ENCODE data around the gene EFNA4. TPM values are rescaled to one million over a fixed set of nuclear protein-coding genes. Genes with fewer than 3 reads are reported as not detected.
A peak's percentile ranks its signal among the peaks of the same experiment; 100 is the strongest.

Gene EFNA4
- total RNA-seq, 2 donors from 2014 or later: 2.2 to 3.5 TPM

DNA sequence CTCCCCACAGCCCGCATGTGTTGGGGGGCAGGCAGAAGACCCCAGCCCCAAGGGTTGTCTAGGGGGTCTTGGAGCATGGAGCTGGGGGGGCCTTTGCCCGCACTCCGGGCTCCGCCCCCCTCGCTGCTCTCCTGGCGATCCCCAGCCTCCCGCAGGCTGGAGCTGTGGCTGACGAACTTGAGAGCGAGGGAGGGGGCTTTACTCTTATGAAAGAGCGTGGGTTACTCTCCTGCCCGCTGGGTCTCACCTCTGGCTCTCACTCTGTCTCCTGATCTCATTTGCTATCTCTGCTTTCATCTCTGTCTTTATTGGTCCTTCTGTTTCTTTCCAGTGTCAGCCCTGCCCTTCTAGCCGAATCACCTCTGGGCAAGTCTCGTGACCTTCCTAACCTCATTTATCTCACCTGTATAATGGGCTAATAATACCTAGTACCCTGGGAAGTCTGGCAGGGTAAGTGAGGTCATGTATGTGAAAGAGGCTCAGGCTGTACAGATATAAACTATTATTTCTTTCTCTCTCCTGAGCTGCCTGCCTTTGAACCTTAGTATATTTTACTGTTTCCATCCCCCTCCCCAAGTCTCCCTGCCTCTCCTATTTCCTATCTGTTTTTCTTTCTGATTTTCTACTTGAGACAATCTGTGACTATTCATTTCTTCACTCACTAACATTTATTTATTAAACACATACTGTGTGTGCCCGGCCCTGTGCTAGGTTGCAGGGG, 731 bp downstream of the EFNA4 start:
- Histone ChIP-seq H3K4me3 (peak overlapping the region; percentile 75 to 83), H3K9me3 (no peaks in the 10 kb centered on the region), H3K27me3 (no peaks in the 10 kb centered on the region), H3K4me1 (peaks cover 0 to 33% of the 10 kb centered on the region in 2 donors), H3K36me3 (peaks cover 15% of the 10 kb centered on the region), H3K27ac (peak overlapping the region; percentile 79 to 88)
- no peak for DNase-seq (ENCODE audit: low spot score)
- TF ChIP-seq CTCF (IDR thresholded peaks at IDR 0.05): no peak

- H3K27me3 ChIP-seq: no peaks in the 10 kb centered on the region
- no peak for DNase-seq (ENCODE audit: low spot score)
- no peak overlapping the region for H3K4me3 ChIP-seq
- H3K9me3 ChIP-seq: no peaks in the 10 kb centered on the region
- H3K36me3 ChIP-seq: peaks cover 10% of the 10 kb centered on the region
- no peak overlapping the region for H3K27ac ChIP-seq
- no peak for TF ChIP-seq CTCF (IDR thresholded peaks at IDR 0.05)
- H3K4me1 ChIP-seq: peaks cover 0 to 33% of the 10 kb centered on the region in 2 donors
Measured at GRCh38 chr1:155064832-155065429, 1.4 kb downstream of the EFNA4 start.

GRCh38 chr1:155066777-155067176, 3.2 kb downstream of the EFNA4 start:
- H3K27ac ChIP-seq: no peak overlapping the region
- no peaks in the 10 kb centered on the region for H3K27me3 ChIP-seq
- no peaks in the 10 kb centered on the region for H3K9me3 ChIP-seq
- H3K36me3 ChIP-seq: no peaks in the 10 kb centered on the region
- H3K4me3 ChIP-seq: no peak overlapping the region
- TF ChIP-seq CTCF (IDR thresholded peaks at IDR 0.05): no peak
- DNase-seq (ENCODE audit: low spot score): no peak
- H3K4me1 ChIP-seq: peaks cover 0 to 40% of the 10 kb centered on the region in 2 donors

DNA sequence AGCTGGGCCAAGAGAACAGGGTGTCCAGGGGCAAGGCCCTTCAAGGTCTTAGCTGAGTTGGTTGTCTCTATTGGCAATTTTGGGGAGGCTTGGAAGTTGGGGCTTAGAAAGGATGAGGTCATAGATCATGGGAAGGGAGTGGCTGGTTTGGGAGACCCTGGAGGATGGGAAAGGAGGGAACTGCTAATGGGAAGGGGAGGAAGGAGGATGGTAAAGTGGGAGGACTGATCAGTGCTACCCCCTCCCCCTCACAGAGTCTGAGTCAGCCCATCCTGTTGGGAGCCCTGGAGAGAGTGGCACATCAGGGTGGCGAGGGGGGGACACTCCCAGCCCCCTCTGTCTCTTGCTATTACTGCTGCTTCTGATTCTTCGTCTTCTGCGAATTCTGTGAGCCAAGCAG, 5.1 kb downstream of the EFNA4 start:
- no peak overlapping the region for H3K4me3 ChIP-seq
- no peaks in the 10 kb centered on the region for H3K9me3 ChIP-seq
- no peak for DNase-seq (ENCODE audit: low spot score)
- H3K36me3 ChIP-seq: no peaks in the 10 kb centered on the region
- H3K27ac ChIP-seq: no peak overlapping the region
- peaks cover 0 to 23% of the 10 kb centered on the region in 2 donors for H3K4me1 ChIP-seq
- no peak for TF ChIP-seq CTCF (IDR thresholded peaks at IDR 0.05)
- no peaks in the 10 kb centered on the region for H3K27me3 ChIP-seq

DNA sequence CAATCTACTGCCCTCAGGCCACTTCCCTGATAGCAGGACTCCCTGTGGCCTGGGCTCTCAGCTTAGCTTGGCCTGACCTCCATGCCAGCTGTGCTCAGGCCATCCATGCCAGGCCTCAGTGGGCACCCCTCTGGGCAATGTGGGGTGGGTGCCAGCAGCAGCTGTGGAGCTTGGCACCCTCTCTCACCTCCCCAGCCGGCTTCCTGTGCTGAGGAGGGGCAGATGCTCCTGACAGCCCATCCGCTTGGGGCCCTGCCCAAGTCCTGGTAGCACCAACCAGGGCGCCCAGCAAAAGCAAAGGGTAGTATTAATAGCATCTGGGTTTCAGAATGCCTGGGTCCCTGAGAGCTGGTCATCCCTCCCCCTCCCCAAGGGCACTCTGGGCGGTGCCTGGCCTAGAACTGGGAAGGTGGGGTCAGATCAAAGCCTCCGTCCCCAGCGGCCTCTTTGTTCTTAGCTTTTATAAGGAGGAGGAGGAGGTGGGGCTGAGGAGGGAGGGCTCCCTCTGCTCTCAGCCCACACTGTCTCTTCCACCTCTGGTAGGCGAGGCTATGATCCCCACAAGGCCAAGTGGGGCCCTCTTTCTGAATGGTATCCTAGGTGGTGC, 6.1 kb downstream of the EFNA4 start:
- Histone ChIP-seq H3K4me3 (no peak overlapping the region), H3K36me3 (no peaks in the 10 kb centered on the region), H3K9me3 (no peaks in the 10 kb centered on the region), H3K27me3 (no peaks in the 10 kb centered on the region), H3K27ac (no peak overlapping the region), H3K4me1 (peaks cover 0 to 17% of the 10 kb centered on the region in 2 donors)
- no peak for TF ChIP-seq CTCF (IDR thresholded peaks at IDR 0.05)
- DNase-seq (ENCODE audit: low spot score): no peak
